HL-60/S4 treated with phorbol 12-myristate 13-acetate at 8.2 ng/mL for 4 days and 3 days (cell line): ENCODE measurements around the gene MISP.
"Not testable (repeated sequence)": the region's sequence is repeated elsewhere in the genome, so short reads cannot be mapped to it uniquely, and the experiment has no call there.

Source experiments
- in situ Hi-C: fragments of 300-500 bp; cut with MboI; formaldehyde crosslinking; loops from 2 replicates; pipeline ENCODE4 v1.15.0; 2022; ENCODE audit warnings: low sequenced_read_pairs

MISP gene, protein sequence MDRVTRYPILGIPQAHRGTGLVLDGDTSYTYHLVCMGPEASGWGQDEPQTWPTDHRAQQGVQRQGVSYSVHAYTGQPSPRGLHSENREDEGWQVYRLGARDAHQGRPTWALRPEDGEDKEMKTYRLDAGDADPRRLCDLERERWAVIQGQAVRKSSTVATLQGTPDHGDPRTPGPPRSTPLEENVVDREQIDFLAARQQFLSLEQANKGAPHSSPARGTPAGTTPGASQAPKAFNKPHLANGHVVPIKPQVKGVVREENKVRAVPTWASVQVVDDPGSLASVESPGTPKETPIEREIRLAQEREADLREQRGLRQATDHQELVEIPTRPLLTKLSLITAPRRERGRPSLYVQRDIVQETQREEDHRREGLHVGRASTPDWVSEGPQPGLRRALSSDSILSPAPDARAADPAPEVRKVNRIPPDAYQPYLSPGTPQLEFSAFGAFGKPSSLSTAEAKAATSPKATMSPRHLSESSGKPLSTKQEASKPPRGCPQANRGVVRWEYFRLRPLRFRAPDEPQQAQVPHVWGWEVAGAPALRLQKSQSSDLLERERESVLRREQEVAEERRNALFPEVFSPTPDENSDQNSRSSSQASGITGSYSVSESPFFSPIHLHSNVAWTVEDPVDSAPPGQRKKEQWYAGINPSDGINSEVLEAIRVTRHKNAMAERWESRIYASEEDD

DNA sequence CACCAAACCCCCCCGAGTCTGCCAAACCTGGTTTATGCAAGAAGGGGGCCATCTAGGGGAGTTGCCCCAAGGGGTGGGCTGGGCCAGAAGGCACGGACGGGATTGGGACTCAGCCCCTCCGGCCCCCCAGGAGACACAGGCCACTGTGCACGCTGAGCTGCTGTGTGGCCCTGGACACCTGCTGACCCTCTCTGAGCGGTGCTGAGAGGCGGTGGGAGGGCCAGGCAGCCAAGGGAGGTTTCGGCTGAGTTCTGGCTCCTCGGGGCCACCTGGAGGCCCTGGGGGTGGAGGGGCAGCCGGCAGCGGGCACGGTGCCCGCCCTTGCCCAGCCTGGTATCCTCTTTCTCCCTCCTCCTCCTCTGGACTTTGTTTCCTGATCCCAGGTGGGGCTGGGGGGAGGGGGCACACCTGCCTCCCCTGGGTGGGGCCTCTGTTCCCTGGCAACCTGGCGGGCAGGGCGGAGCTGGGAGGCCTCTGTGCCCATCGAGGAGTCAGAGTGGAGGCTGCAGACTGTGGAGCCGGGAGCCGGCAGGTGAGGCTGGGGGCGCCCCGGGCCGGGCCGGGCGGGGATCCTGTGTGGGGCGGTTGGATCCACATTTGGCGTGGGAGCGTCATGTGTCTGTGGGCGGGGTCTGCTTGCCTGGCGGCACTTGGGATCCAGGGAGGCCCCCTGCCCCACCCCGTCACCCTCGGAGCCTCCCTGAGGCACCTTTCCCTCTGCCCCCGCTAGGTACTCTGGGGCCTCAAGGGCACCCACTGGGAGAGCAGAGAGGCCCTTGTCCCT, at the start of gene MISP:
Gene MISP (plus strand): TSS at position 473 of the 784 bp plus-strand sequence. CDS start 5,835 bp downstream, outside the sequence.
- in situ Hi-C loops, result no loop called here

DNA sequence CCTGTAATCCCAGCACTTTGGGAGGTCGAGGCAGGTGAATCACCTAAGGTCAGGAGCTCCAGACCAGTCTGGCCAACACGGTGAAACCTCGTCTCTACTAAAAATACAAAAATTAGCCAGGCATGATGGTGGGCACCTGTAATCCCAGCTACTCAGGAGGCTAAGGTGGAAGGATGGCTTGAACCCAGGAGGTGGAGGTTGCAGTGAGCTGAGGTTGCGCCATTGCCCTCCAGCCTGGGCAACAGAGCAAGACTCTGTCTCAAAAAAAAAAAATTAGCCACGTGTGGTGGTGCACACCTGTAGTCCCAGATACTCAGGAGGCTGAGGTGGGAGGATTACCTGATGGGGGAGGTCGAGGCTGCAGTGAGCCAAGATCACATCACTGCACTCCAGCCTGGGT, 48.1 kb upstream of the MISP start:
- in situ Hi-C loops, result not testable (repeated sequence)

DNA sequence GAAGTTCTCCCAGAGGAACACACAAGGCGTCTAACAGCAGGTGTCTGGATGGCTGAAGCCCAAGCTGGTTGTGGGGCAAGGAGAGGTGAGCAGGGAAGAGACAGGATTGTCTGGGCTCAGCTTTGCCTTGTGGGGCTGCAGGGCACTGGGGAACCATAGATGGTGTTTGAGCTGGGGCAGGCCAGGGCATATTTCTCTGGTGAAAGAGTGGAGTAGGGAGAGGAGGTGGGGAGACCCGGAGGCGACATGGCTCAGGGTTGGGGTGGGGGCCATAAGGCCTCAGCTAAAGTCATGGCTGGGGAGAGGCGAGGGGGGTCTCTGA, 47.6 kb upstream of the MISP start:
- in situ Hi-C loops, result no loop called here

DNA sequence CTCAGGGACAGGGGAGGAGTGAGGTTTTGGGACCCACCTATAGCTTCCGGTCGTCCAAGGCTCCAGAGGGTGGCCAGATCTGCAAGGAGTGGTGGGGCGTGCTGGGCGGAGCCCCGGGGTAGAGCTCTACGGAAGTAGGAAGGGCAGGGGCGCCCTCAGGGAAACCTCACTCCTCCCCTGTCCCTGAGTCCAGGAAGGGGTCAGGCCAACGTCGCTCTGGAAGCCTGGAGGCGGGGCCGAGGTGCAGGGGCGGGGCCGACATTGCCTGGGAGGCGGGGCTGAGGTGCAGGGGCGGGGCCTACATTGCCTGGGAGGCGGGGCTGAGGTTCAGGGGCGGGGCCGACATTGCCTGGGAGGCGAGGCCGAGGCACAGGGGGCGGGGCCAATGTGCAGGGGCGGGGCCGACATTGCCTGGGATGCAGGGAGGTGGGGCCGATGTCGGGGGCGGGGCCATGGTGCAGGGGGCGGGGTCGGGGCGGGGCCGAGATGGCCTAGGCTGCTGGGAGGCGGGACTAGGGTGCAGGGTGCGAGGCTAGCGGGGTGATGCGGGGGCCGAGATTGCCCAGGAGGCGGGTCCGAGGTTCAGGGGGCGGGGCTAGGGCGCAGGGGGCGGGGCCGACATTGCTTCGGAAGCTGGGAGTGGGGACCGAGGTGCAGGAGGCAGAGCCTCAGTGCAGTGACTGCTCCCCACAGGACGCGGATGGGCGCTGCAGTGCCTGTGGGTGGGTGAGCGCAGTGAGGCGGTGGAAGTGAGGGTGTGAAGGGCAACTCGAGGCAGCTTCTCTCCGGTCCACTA, 47.1 kb upstream of the MISP start:
- in situ Hi-C loops, result no loop called here

DNA sequence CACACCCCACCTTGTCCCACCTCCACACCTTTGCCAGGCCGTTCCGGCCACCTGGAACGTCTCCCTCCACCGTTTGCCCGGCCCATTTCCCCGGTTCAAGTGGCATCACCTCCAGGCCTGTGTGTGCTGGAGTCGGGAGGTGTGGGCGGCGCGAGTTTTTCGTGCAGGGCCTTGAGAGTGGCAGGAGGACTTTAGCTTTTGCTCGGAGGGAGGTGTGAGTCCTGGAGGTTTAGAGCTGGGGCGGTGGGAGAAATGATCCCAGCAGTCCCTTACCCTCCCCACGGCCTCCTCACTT, 46.5 kb upstream of the MISP start:
- in situ Hi-C loops, result no loop called here

DNA sequence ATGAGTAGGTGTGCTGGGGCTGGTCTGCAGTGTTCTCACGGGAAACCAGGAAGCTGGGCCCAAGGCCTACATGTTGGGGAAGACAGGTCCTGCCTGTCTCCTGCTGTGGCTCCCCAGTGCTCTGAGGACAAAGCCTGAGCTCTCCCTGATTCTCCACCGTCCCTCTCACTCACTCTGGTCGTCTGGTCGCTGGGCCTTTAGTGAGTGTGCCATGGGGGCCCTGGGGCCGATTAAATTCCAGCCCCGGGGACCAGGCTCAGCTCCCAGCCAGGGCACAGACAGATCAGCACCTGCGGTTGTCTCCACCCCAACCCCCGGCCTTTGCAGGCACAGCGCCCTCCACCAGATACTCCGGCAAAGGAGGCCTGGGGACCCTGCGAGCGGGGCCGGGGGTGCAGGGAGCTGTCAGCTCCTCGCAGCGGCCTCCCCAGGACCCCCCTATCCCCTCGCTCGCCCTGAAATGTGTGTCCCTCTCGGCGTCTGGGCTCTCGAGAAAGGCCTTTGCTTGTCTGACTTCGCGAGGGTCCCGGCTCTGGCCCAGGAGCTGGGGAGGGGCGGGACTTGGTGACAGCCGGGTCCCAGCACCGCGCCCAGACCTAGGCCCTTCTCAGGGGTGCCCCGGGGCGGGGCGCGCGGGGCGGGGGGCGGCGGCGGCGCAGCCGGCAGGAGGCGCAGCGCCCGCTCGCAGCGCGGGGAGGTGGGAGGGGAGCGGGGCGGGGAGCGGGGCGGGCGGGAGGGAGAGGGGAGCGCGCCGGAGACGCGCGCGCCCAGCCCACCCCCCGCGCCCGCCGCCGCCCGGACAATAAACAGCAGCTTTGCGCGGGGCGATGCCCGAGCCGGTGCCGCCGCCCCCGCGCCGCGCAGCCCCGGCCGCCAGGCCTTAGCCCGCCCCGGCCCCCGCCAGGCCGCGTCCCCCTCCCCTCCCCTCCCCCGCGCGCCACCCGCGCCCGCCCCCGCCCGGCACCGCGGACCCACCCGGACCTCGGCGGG, 42.5 kb upstream of the MISP start, which contains the start of gene PALM:
Gene PALM (plus strand): TSS at position 782 of the 990 bp plus-strand sequence. CDS start 212 bp downstream, outside the sequence.
- in situ Hi-C loops, result no loop called here

DNA sequence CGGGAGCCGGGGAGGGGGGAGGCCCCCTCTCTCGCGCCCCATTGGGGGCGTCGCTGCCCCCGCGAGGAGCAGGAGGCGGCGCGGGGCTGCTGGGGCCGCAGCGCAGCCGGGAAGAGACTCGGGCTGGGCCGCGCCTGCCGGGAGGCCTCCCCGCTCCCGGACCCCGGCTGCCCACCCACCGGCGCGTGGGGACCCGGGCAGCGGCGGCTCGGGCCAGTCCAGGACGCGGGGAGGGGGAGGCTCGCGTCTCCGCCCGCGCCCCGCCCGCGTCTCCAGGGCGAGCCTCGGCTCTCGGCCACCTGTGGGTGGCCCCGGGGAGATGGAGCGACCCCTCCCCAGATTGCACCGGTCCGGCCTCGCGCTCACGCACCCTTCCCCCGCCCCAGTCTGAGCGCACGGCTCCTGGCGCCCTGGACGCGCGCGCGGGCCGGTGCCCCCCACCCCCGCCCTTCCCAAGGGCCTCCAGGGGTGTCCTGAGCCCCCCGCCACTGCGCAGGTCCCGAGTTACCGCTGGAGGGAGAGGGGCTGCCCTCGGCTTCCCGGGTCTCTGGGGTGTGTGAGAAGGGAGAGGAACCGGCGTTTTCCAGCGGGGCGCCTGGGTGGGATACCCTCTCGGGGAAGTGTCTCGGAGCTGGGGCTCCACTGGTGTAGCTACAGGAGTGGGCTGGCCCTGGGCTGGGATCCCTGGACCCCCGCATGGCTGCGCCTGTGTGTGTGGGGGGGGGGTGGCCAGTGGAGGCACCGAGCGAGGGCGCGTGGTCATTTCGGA, 41.5 kb upstream of the MISP start:
- in situ Hi-C loops, result no loop called here

DNA sequence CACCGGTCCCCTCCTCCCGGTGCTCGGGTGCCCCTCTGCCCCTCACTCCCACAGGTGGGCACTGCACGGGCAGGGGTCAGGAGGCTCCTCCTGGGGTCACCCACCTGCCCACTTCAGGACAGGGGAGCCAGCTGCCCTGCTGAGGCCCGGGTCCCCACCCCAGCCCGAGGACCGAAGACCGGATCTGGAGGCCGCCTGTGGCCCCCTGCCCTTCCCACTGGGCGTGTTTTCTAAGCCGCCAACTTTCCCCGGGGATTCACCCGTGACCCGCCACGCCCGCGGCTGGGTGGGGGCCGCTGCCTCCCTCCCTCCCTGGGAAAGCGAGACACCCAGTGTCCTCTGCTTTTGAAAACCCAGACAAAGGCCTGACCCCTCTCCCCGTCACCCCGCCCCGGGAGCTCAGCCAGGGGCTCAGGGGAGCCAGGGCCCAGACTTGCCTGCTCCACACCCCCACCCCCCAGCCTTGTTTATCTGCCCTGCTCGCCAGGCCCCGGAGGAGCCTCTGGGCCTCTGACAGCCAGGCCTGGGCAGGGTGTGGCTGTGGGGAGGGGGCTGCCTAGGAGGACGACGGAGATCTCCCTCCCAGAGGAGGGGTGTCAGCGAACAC, 40.8 kb upstream of the MISP start:
- in situ Hi-C loops, result no loop called here

DNA sequence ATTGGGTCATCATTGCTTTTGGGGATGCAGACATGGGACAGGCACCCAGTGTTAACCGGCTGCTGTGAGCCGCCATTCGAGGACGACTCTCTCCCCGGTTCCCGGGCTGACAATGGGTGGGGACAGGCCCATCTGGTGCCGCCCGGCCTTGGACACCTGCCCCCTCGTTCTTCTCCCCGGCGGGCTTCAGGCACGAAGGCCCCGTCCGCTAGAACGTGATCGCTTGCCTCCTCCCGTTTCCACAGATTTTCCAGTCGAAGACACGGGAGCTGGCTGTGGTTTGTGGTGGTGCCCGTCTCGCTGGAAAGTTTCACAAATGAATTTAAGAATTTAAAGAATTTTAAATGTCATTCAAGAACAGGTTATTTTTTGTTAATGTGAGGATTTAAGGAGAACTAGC, 40.1 kb upstream of the MISP start:
- in situ Hi-C loops, result no loop called here

DNA sequence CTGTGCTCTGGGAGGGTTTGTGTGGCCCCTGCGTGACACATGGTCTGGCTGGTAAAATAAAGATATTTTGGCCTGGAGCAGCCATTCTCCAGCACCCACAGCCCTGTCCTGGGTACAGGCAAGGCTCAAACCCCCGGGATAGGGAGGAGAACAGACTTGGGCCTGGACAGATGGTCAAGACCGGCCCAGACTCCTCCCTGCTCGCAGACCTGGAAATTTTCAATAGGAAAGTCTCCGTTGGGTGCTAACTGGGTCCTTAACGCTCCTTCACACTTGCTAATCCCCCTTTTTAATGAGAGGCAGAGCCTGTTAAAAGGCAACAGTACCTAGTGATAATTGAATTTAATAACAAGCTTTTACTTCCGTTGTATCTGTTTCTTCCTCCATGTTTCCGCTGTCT, 39.7 kb upstream of the MISP start:
- in situ Hi-C loops, result no loop called here

DNA sequence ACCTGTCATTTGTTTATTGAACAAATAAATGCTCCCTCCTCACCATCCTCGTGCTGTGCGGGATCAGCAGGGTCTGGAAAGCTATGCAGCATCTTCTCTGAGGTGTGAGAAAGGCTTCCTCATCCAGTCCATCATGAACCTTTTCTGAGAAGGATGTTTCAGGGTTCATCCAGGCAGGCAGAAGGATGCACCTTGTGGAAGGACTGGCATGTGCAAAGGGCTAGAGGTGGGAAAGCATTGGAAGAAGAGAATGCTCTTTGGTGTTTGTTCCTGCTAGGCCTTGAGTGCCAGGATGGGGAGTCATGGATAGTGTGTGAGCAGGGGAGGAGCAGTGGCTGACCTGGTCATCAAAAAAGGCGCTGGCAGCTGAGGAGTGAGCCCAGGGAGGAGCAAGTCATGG, 35.6 kb upstream of the MISP start:
- in situ Hi-C loops, result no loop called here

DNA sequence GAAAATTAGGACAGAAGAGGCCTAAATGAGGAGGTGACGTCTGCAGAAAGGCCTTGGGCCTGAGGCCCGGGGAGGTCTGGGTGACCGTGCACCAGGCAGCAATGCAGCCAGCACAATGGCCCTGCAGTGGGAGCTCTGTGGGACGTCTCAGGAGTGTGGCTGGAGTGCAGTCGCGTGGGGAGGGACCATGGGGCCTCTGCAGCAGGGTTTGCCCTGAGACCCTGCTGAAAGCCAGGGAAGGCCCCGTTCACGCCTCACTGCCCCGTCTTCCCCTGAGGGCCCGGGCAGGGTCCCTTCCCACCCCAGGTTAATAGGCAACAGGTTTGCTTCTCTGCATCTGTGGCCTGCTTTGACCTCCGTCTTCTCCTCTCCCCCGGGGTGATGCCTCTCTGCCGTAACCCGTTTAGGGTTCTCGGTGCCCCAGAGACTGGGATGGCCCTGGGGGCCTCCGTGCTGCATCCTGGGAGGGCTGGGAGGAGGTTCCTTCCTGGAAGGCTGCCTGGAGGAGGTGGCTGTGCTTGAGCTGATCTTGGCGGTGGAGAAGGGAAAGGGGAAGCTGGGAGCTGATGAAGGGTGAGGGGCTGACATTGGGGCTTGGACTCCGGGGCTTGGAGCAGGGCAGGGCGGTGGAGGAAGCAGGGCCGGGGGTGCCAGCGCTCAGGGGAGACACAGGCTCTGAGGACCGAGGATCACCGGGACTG, 32.5 kb upstream of the MISP start:
- in situ Hi-C loops, result no loop called here

DNA sequence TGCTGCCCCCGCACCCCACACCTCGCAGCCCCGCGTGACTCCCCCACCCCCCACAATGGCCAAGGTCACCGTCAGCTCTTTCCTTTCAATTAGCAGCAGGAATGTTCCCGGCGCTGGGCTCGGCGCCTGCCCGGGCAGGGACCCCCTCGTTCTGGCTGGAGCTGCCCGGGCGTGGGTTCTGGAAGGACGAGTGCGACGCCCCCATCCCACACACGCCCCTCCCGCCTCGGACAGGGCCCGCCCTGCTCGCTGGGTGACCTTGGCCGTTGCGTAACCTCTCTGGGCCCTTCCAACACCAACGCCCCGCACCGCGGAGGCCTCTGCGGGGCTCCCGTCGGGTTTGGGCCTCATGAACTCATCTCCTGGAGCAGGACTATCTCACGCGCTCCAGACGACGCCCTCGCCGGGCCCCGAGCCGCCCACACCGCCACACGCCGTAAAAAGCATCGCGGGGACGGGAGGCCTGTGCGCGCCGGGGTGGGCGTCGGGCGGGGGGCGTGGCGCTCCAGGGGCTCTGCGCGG, 31.9 kb upstream of the MISP start:
- in situ Hi-C loops, result no loop called here

DNA sequence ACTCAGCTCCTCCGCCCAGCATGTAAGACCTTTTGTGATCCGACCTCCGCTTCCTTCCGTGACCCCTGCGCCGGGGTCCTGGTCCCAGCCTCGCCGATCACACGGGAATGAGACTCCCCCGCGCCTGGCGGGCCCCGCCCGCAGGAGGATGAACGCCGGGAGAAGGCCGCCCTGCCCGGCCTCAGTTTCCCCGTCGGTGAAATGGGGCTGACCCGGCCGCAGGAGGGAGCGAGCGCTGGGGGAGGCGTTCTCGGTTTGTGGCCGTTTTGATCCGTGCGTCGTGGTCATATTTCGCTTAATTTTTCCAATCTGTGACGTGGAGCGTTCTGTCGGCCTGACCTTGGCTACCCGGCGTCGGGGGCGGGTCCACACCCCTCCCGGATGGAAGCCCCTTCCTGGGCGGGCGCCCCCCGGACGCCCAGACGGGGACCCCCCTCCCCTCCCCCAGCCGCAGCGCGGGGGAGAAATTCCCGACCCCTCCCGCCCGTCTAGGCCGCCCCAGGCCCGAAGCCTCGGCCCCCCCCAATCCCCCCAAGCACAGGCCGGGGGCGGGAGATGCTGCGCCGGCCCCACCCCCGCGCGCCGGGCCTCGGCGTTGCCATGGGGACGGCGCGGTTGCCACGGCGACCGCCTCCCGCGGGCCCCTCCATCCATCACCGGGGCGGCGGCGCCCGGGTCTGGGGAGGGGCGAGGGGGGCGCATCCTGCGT, 31.1 kb upstream of the MISP start:
- in situ Hi-C loops, result no loop called here

DNA sequence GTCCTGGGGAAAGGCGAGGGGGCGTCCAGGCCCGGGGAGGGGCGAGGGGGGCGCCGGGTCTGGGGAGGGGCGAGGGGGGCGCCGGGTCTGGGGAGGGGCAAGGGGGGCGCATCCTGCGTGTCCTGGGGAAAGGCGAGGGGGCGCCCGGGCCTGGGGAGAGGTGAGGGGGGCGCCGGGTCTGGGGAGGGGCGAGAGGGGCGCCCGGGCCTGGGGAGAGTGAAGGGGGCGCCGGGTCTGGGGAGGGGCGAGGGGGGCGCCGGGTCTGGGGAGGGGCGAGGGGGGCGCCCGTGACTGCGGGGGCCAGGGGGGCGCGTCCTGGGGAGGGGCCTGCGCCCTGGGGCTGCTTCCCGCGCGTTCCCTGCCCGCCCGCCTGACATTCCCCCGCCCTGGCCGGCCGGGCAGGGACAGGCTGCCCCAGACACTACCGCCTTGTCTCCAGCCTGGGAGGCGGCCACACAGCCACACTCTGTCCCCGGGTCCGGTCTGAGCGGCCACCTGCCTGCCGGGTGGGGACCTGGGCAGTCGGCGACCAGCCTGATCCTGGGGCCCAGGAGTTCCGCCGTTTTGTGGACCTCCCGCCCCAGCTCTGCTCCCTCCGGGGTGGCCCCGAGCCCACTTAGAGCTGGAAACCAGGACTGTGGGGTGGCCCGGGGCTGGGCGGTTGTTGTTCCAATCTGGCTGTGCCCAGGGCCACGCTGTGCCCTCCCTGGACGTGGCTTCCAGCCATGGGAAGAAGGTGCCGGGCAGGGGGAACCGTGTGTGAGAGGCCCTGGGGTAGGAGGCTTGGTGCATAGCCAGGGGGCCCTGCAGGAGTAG, 30.4 kb upstream of the MISP start:
- in situ Hi-C loops, result no loop called here

DNA sequence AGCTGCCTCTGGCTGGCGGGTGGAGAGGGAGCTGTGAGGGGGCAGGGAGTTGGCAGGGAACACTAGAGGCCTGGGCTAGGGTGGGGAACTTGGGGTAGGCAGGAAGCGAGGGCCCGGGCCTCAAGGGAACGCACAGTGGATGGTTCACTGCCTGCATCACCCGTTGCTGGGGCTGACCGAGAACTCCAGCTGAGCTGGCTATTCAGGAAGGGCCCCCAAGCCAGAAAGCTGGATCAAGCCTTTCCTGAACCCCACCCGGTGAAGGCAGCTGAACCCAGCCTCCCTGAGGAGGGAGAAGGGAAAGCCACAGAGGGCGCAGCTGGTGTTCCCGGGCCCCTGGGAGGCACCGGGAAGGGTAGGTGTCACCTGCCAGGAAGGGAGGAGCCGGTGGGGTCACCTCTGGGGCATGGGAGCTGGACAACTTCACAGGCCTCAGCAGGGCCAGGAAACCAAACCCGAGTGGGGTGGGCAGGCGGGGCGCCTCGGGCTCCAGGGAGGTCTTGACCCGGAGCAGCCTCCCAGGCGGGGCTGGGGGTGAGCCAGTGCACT, 28.3 kb upstream of the MISP start:
- in situ Hi-C loops, result no loop called here
